Upper lobe of right lung (tissue), 1 donor: ENCODE measurements around the gene CDH13. TPM values are rescaled to one million over a fixed set of nuclear protein-coding genes. Genes with fewer than 3 reads are reported as not detected.

Experiments used
- ATAC-seq: fragments of 200-7000 bp; cut with Tn5 transposase; one replicate; pipeline ENCODE4 v1.9.1; 2020; ENCODE audit warnings: mild to moderate bottlenecking, moderate library complexity
- DNase-seq: peaks from one replicate; pipeline ENCODE4 v3.0.0-alpha.2; 2020
- H3K27ac ChIP-seq: fragments of 200-600 bp; one replicate; pipeline ENCODE4 v1.8.0; 2022
- H3K27me3 ChIP-seq: fragments of 200-600 bp; one replicate; pipeline ENCODE4 v1.8.0; 2022; ENCODE audit warnings: mild to moderate bottlenecking
- H3K36me3 ChIP-seq: fragments of 200-600 bp; one replicate; pipeline ENCODE4 v1.8.0; 2022
- H3K4me1 ChIP-seq: fragments of 200-600 bp; one replicate; pipeline ENCODE4 v1.8.0; 2022
- H3K4me3 ChIP-seq: fragments of 200-600 bp; one replicate; pipeline ENCODE4 v1.8.0; 2022; ENCODE audit warnings: mild to moderate bottlenecking
- H3K9me3 ChIP-seq: fragments of 200-600 bp; one replicate; pipeline ENCODE4 v1.8.0; 2022
- intact Hi-C: fragments of 100-400 bp; cut with DNase I; formaldehyde crosslinking; loops from one replicate; pipeline ENCODE4 v1.11.0; 2022
- total RNA-seq: library from RNA; stranded (reverse); fragmentation: NEBNext Ultra II Directional; extraction: Animal tissue kit (Norgen Biotek cat#: 25700); gene quantifications from one replicate; pipeline ENCODE4 v1.2.1, GENCODE V29; 2021
- TF ChIP-seq, protein P1 (sequence below): fragments of 200-600 bp; IDR thresholded peaks from one replicate; pipeline ENCODE4 v1.8.0; 2022; ENCODE audit warnings: antibody characterized with exemption
- donor health status: DM: no; HTN: yes; CAD: no; lungs with severe emphysema.

The CDH13 gene
- total RNA-seq, 1 donor from 2014 or later, result 27.2 TPM

DNA sequence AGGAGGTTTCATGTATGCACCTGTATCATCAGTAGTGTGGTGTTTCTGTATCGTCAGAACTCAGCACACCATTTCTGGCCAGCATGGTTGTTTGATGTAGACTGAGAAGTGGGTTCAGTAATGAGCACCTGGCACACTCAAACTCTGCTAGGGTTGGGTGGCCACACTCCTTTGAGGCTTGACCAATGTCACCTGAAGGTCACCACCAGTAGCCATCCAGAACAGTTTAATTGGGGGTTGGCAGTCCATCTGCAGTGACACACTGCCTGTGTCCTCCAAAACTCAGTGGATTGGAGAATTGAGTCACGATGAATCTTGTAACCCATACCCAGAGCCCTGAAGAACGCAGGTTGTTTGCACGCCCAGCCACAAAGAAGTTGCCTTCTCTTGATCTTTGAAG is 1094.2 kb downstream of the CDH13 start:
- H3K36me3 ChIP-seq, result no peaks in the 10 kb centered on the region
- ATAC-seq, result no peak
- no peak overlapping the region for H3K4me3 ChIP-seq
- H3K27me3 ChIP-seq, result no peaks in the 10 kb centered on the region
- H3K9me3 ChIP-seq, result no peaks in the 10 kb centered on the region
- TF ChIP-seq, protein P1, sequence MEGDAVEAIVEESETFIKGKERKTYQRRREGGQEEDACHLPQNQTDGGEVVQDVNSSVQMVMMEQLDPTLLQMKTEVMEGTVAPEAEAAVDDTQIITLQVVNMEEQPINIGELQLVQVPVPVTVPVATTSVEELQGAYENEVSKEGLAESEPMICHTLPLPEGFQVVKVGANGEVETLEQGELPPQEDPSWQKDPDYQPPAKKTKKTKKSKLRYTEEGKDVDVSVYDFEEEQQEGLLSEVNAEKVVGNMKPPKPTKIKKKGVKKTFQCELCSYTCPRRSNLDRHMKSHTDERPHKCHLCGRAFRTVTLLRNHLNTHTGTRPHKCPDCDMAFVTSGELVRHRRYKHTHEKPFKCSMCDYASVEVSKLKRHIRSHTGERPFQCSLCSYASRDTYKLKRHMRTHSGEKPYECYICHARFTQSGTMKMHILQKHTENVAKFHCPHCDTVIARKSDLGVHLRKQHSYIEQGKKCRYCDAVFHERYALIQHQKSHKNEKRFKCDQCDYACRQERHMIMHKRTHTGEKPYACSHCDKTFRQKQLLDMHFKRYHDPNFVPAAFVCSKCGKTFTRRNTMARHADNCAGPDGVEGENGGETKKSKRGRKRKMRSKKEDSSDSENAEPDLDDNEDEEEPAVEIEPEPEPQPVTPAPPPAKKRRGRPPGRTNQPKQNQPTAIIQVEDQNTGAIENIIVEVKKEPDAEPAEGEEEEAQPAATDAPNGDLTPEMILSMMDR, result no peak
- no peak for DNase-seq
- intact Hi-C loops, result no loop called here
- no peaks in the 10 kb centered on the region for H3K4me1 ChIP-seq
- H3K27ac ChIP-seq, result no peak overlapping the region

DNA sequence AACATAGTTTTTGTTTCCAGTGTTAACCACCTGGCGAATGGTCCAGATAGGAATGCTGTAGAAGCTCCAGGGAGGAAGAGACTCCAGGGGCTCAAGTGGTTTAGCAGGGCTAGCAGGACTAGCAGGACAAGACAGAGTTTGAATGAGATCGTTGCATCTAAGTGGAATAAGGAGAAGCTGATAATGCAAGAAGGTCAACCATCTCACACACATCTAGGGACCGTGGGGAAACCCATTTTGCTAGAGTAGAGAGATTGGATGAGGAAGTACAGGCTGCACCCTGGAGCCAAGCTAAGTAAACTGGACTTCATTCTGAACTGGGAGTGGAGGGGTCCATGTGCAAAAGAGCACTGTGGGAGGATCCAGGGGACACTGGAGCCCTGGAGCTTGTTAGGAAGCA is 1094.9 kb downstream of the CDH13 start:
- DNase-seq (no peak), ATAC-seq (no peak)
- Histone ChIP-seq H3K9me3 (no peaks in the 10 kb centered on the region), H3K27me3 (no peaks in the 10 kb centered on the region), H3K4me3 (no peak overlapping the region), H3K36me3 (no peaks in the 10 kb centered on the region), H3K27ac (no peak overlapping the region), H3K4me1 (no peaks in the 10 kb centered on the region)
- TF ChIP-seq, protein P1, result no peak
- intact Hi-C loops, result no loop called here

DNA sequence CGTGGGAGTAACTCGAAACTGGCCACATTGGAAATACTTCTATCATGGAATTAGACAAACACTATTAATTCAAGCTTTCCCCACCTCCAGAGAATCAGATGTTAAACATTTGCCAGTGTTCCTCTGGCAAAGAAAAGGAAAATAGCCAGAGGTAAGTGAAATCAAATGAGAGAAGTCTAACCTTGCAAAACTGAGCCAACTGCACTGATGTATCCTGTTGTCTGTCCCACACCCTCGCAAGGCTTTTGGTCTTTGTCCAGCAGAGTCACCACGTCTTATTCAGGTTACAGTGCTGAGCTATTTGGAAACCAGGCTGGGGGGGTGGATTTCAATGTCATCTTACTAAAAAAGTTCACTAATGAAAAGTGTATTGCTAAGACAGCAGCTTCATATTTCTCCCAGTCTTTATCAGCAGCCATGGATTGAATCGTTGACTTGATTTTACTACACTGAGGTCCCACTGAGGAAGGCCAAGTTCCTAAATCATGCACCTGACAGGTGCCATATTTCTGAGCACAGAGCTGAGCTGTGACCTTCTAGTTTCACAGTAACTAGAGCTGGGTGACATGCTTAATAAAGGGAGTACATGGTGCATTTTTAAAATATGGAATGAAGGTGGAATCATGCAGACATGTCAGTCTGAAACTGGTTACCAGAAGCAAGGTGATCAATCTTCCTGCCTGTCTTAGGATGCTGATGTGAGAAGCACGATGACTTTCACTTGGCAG is 1095.9 kb downstream of the CDH13 start:
- H3K36me3 ChIP-seq, result no peaks in the 10 kb centered on the region
- no peaks in the 10 kb centered on the region for H3K27me3 ChIP-seq
- H3K27ac ChIP-seq, result no peak overlapping the region
- no peaks in the 10 kb centered on the region for H3K9me3 ChIP-seq
- ATAC-seq (no peak), DNase-seq (no peak)
- H3K4me1 ChIP-seq, result no peaks in the 10 kb centered on the region
- no peak overlapping the region for H3K4me3 ChIP-seq
- intact Hi-C loops, result no loop called here
- TF ChIP-seq, protein P1, result no peak

DNA sequence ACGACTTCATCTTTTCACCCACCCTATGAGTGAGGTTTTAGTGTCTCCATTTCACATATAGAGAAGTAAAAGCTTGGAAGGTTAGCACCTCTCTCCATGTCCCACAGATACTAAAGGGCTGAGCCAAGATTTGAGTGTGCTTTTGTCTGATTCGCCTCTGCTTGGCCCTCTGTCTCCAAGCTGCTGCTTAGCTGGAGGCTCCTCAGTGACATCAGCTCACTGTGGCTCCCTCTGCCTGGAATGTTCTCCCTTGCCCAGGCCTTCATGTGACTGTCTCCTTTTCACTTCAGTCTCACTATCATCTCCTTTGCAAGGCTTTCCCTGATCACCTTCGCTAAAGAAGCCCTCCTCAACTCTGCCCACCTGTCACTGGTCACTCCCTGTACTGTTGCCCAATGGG is 1096.5 kb downstream of the CDH13 start:
- Histone ChIP-seq H3K9me3 (no peaks in the 10 kb centered on the region), H3K4me3 (no peak overlapping the region), H3K36me3 (no peaks in the 10 kb centered on the region), H3K27me3 (no peaks in the 10 kb centered on the region), H3K4me1 (no peaks in the 10 kb centered on the region), H3K27ac (no peak overlapping the region)
- TF ChIP-seq, protein P1, result no peak
- ATAC-seq (no peak), DNase-seq (no peak)
- intact Hi-C loops, result no loop called here

DNA sequence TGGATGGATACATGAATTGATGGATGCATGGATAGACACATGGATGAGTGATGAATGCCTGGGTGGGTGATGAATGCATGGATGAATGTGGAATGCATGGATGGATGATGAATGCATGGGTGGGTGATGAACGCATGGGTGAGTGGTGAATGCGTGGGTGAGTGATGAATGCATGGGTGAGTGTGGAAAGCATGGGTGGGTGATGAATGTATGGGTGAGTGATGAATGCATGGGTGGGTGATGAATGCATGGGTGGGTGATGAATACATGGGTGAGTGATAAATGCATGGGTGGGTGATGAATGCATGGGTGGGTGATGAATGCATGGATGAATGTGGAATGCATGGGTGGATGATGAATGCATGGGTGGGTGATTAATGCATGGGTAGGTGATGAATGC is 1097.1 kb downstream of the CDH13 start:
- DNase-seq, result no peak
- Histone ChIP-seq H3K27me3 (no peaks in the 10 kb centered on the region), H3K4me1 (no peaks in the 10 kb centered on the region), H3K4me3 (no peak overlapping the region), H3K36me3 (no peaks in the 10 kb centered on the region), H3K27ac (no peak overlapping the region), H3K9me3 (no peaks in the 10 kb centered on the region)
- intact Hi-C loops, result no loop called here
- TF ChIP-seq, protein P1, result no peak
- no peak for ATAC-seq

DNA sequence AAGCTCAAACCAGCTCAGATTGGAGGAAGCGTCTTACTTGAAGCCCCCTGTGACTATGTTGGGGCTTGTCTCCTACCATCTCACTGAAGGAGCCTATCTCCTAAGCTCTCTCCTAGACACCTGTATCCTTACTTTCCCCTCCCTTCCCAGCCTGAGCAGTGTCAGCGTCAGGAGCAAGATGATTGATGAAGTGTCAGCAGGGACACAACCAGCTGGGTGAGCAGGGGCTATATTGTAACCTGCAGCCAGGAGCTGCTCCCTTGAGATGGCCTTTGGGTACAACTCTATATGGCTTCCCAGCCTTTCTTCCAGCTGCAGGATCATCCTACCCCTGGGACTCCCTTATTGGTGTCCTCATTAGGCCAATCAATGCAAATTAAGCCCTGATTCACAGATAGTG is 1097.8 kb downstream of the CDH13 start:
- Histone ChIP-seq H3K4me3 (no peak overlapping the region), H3K36me3 (no peaks in the 10 kb centered on the region), H3K9me3 (no peaks in the 10 kb centered on the region), H3K4me1 (no peaks in the 10 kb centered on the region), H3K27me3 (no peaks in the 10 kb centered on the region), H3K27ac (no peak overlapping the region)
- ATAC-seq (no peak), DNase-seq (no peak)
- TF ChIP-seq, protein P1, result no peak
- intact Hi-C loops, result no loop called here
